ENCODE measurements around the gene DCDC2C.
A peak's percentile ranks its signal among the peaks of the same experiment; 100 is the strongest.
"Not testable (repeated sequence)": the region's sequence is repeated elsewhere in the genome, so short reads cannot be mapped to it uniquely, and the experiment has no call there.

Gene DCDC2C

GRCh38 chr2:3777966-3778365 lies 74.6 kb downstream of the DCDC2C start:
- no peak for DNase-seq

- peak; percentile 25 for DNase-seq
Observed at GRCh38 chr2:3778851-3779495, 75.6 kb downstream of the DCDC2C start.

GRCh38 chr2:3779496-3780049 lies 76.2 kb downstream of the DCDC2C start:
- DNase-seq, result no peak

- no peak for DNase-seq
Observed at GRCh38 chr2:3780477-3781402, 77.4 kb downstream of the DCDC2C start.

- DNase-seq, result no peak
Observed at GRCh38 chr2:3784731-3785130, 81.4 kb downstream of the DCDC2C start.

- DNase-seq, result no peak
Observed at GRCh38 chr2:3785220-3785889, 82.0 kb downstream of the DCDC2C start.

- DNase-seq, result no peak
Observed at GRCh38 chr2:3785890-3786273, 82.5 kb downstream of the DCDC2C start.

GRCh38 chr2:3787768-3788167 lies 84.4 kb downstream of the DCDC2C start:
- DNase-seq, result no peak

- DNase-seq, result no peak
Observed at GRCh38 chr2:3789256-3789655, 85.9 kb downstream of the DCDC2C start.

GRCh38 chr2:3793249-3793648 lies 89.9 kb downstream of the DCDC2C start:
- no peak for DNase-seq

- DNase-seq, result no peak
Observed at GRCh38 chr2:3801506-3801905, 98.1 kb downstream of the DCDC2C start.

GRCh38 chr2:3805201-3805939 lies 102.0 kb downstream of the DCDC2C start:
- DNase-seq, result no peak

- no peak for DNase-seq
Observed at GRCh38 chr2:3806168-3806567, 102.8 kb downstream of the DCDC2C start.

- DNase-seq, result no peak
Observed at GRCh38 chr2:3806730-3807129, 103.4 kb downstream of the DCDC2C start.

- no peak for DNase-seq
Observed at GRCh38 chr2:3807853-3808252, 104.5 kb downstream of the DCDC2C start.

- DNase-seq, result no peak
Observed at GRCh38 chr2:3814706-3815245, 111.4 kb downstream of the DCDC2C start.

GRCh38 chr2:3817144-3817543 lies 113.8 kb downstream of the DCDC2C start:
- DNase-seq, result not testable (repeated sequence)

GRCh38 chr2:3823748-3824147 lies 120.4 kb downstream of the DCDC2C start:
- no peak for DNase-seq

- DNase-seq, result no peak
Observed at GRCh38 chr2:3827673-3828575, 124.5 kb downstream of the DCDC2C start.

- no peak for DNase-seq
Observed at GRCh38 chr2:3830796-3831195, 127.4 kb downstream of the DCDC2C start.

- no peak for DNase-seq
Observed at GRCh38 chr2:3837086-3837485, 133.7 kb downstream of the DCDC2C start.
